GM12801 (cell line): ENCODE data around the gene CREB3L4.

Experiments
- CTCF ChIP-seq: IDR thresholded peaks from one replicate; pipeline ENCODE4 v1.5.1; 2011; ENCODE audit warnings: control low read depth; ENCODE audit not compliant: insufficient read length; ENCODE audit errors: extremely low read depth

Gene CREB3L4

DNA sequence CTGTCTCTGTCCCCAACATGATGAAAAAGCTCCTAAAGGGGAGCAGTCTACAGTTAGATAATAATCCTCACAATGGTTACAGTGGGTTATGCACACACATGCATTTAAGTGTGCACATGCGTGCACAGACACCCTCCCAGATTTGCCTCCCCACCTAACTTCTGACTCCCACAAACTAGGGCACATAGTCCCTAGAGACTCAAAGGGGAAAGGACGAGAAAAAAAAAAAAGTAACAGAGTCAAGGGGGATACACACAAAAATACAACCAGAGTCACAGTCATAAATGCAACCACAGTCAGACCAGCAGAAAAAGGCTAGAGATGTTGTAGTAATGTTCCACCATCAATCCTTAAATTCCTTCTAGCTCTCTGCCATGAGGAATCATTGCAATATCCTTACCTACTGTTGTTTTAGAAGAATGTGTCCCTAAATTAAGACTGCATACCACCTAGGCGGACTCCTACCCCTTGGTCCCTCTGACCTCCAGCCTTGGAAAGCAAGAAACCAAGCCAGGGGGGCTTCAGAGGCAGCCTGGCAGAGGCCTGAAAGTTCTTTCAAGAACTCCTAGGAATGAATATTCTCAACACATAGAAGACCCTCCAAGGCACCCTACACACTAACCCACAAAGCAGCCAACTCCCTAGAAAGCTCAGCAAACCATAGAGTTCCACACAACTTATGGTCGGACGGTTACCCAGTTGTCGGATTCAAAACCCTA is 10.5 kb upstream of the CREB3L4 start:
- TF ChIP-seq CTCF, result no peak

DNA sequence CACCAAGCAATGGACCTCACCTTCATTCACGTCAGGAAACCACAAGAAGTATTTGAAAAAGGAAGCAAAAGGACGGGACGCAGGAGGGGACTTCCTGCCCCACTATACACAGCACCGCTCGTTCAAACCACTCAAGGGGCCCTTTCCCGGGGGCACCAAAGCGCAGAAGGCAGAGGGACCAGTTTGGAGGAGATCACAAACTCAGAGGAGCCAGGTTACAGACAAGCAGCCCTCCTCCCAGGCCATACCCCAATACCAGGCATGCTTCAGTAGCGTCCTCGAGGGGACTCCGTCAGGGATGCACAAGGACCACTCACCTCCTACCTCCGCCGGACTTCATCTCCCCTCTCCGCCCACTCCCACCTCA is 10.0 kb upstream of the CREB3L4 start:
- TF ChIP-seq CTCF, result no peak

DNA sequence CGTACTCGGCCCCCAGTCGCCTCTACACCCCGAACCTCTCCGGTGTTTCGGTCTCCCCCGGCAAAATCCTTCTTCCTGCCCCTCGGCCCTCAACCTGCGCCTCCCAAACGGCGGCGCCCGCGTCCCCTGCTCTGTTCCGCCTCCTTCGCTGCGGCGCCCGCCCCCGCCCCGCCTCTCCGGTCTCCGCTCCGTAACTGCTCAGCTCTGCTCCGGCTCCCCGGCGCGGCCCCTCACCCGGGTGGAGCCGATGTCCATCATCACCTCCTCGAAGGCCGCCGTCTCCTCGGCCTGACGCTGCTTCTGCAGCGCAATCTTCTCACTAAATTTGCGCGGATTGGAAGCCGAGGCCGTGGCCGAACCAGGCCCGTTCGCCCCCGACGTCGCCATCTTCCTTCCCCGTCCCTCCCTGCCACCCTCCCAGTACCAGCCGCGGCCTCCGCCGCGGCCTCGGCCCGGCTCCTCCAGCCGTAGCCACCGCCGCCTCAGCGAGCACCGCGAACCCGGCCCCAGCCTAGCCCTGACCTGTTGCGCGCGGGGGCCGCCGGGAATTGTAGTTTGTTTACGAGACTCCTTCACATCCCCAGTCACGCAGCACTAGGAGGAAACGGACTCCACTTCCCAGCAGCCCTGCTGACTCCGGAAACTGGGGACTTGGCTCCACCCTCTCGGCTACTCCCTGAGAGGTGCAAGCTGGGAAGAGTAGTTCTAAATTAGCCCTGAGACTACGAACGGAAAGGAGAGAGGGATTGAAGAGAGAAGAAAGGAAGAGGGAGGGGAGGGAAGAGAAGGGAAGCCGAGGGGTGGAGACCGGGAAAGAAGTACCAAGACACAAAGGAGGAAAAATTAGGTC is 9.4 kb upstream of the CREB3L4 start, which contains the start of gene CRTC2:
Gene CRTC2 (minus strand): TSS at position 502 of the 850 bp plus-strand sequence. CDS start 115 bp downstream, at position 387.
- TF ChIP-seq CTCF, result no peak

DNA sequence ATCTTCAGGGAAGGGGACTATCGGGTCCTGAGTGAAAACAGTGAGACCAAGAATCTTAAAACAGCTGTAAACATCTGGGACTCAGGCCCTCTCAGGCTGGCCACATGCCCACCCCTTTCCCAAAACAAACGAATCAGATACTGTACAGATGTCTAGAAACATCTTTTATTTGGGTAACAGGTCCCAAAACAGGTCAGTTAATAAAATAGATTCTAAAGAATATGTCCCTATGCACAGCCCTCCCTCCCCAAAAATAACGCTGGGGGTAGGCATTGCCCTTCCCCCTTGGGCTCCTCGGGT is 8.8 kb upstream of the CREB3L4 start:
- no peak for TF ChIP-seq CTCF

- TF ChIP-seq CTCF, result no peak
Measured at GRCh38 chr1:153959454-153959853, 8.2 kb upstream of the CREB3L4 start.

- no peak for TF ChIP-seq CTCF
Measured at GRCh38 chr1:153960206-153960605, 7.5 kb upstream of the CREB3L4 start.

- no peak for TF ChIP-seq CTCF
Measured at GRCh38 chr1:153961421-153961820, 6.3 kb upstream of the CREB3L4 start.
